NCI-H146 treated with DMSO at 0.1 percent for 48 hours (cell line): ENCODE measurements around the gene APBA2.

Source experiments
- DNase-seq: peaks from one replicate; lab custom pipeline; 2025; ENCODE audit not compliant: unreplicated experiment; lab: John Stamatoyannopoulos, UW

The APBA2 gene

GRCh38 chr15:28895146-28895545 lies 9.4 kb downstream of the APBA2 start:
- DNase-seq = no peak

- DNase-seq = no peak
Observed at GRCh38 chr15:28895566-28895965, 9.8 kb downstream of the APBA2 start.

GRCh38 chr15:28896951-28897350 lies 11.2 kb downstream of the APBA2 start:
- DNase-seq = no peak

GRCh38 chr15:28897861-28898585 lies 12.2 kb downstream of the APBA2 start:
- no peak for DNase-seq

- no peak for DNase-seq
Observed at GRCh38 chr15:28899061-28899738, 13.4 kb downstream of the APBA2 start.

- no peak for DNase-seq
Observed at GRCh38 chr15:28900041-28900891, 14.5 kb downstream of the APBA2 start.

- DNase-seq = no peak
Observed at GRCh38 chr15:28900892-28901586, 15.3 kb downstream of the APBA2 start.

GRCh38 chr15:28901587-28901980 lies 15.8 kb downstream of the APBA2 start:
- no peak for DNase-seq

GRCh38 chr15:28901987-28902745 lies 16.4 kb downstream of the APBA2 start:
- no peak for DNase-seq

GRCh38 chr15:28902856-28903255 lies 17.1 kb downstream of the APBA2 start:
- no peak for DNase-seq

GRCh38 chr15:28903555-28903954 lies 17.8 kb downstream of the APBA2 start:
- no peak for DNase-seq

GRCh38 chr15:28904003-28904402 lies 18.2 kb downstream of the APBA2 start:
- no peak for DNase-seq

- DNase-seq = no peak
Observed at GRCh38 chr15:28904541-28905315, 19.0 kb downstream of the APBA2 start.

GRCh38 chr15:28907338-28907960 lies 21.7 kb downstream of the APBA2 start:
- DNase-seq = no peak

GRCh38 chr15:28909958-28910500 lies 24.3 kb downstream of the APBA2 start:
- no peak for DNase-seq

GRCh38 chr15:28911310-28911931 lies 25.6 kb downstream of the APBA2 start:
- DNase-seq = no peak

GRCh38 chr15:28912422-28912821 lies 26.6 kb downstream of the APBA2 start:
- DNase-seq = no peak

- no peak for DNase-seq
Observed at GRCh38 chr15:28913171-28913765, 27.5 kb downstream of the APBA2 start.
